ENCODE data around the gene IBSP.

DNA sequence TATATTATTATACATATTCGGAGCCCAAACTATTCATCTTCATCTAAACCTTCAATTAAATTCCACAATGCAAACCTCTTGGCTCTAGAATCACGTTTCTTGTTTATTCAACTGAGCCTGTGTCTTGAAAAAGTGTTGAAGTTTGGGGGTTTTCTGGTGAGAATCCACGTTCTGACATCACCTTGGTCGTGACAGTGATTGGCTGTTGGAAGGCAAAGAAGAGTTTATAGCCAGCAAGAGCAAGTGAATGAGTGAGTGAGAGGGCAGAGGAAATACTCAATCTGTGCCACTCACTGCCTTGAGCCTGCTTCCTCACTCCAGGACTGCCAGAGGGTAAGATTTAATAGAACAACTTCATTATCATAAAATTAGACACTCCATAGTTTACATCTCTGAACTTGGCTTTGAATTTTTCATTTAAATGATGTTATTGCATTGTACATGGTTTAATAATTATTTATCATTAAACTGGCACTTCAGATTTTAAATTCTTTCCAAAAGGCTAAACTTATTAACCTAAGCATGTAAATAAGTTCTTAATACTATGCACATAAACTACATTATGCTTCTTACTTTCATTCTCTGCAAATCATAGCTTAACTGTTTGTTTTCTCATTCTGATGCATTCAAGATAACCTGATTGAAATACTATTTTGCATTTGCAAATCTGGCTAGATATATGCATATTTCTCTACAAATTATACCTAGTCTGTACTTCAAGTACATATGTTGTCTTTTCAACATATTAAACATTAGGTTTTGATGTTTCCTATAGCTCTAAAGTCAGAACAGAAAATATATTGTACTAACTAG is at the start of gene IBSP:
- TF ChIP-seq CTCF (IDR thresholded peaks at IDR 0.05; ENCODE audit: low read depth, low read length), result no peak
- TF ChIP-seq POLR2A (IDR thresholded peaks at IDR 0.05; ENCODE audit: extremely low read depth, insufficient read length), result no peak
- TF ChIP-seq MYC (IDR thresholded peaks at IDR 0.05; ENCODE audit: low read depth, low read length), result no peak
- TF ChIP-seq MAX (IDR thresholded peaks at IDR 0.05; ENCODE audit: low read depth, low read length), result no peak
